Lung (tissue), 12 donors: Measurements from ENCODE around the gene DOCK10. TPM values are rescaled to one million over a fixed set of nuclear protein-coding genes. Genes with fewer than 3 reads are reported as not detected.

Source experiments
- ATAC-seq: fragments of 200-7000 bp; cut with Tn5 transposase; one replicate; pipeline ENCODE4 v1.9.1; 2020; ENCODE audit warnings: moderate number of reproducible peaks; ENCODE audit not compliant: insufficient read depth, low FRiP score
- DNase-seq, 3 donors: peaks; one replicate each; pipeline ENCODE4 v3.0.0-alpha.2; 2013 to 2017
- H3K27ac ChIP-seq, 2 donors: one replicate each; pipeline ENCODE4 v1.5.1; 2013; ENCODE audit warnings: mild to moderate bottlenecking in 2 of 2, moderate library complexity in 2 of 2, control low read depth in 1 of 2, inconsistent platforms in 1 of 2, low read depth in 1 of 2, low read length in 1 of 2
- H3K27me3 ChIP-seq, 3 donors: one replicate each; pipeline ENCODE4 v1.5.1; 2013; ENCODE audit warnings: low read length in 2 of 3; ENCODE audit not compliant: control insufficient read depth in 3 of 3, insufficient read depth in 3 of 3
- H3K36me3 ChIP-seq, 4 donors: one replicate each; pipeline ENCODE4 v1.5.1; 2013; ENCODE audit warnings: low read length in 4 of 4, mild to moderate bottlenecking in 1 of 4, moderate library complexity in 1 of 4; ENCODE audit not compliant: control insufficient read depth in 4 of 4, insufficient read depth in 4 of 4
- H3K4me1 ChIP-seq, 5 donors: one replicate each; pipeline ENCODE4 v1.5.1; 2013; ENCODE audit warnings: low read length in 5 of 5, mild to moderate bottlenecking in 2 of 5, moderate library complexity in 1 of 5; ENCODE audit not compliant: control insufficient read depth in 5 of 5, insufficient read depth in 5 of 5
- H3K4me3 ChIP-seq: one replicate; pipeline ENCODE4 v1.5.1; 2013; ENCODE audit warnings: mild to moderate bottlenecking, control low read depth, moderate library complexity
- H3K9ac ChIP-seq, 2 donors: one replicate each; pipeline ENCODE4 v1.5.1; 2013; ENCODE audit warnings: low read length in 2 of 2, control low read depth in 1 of 2; ENCODE audit not compliant: insufficient read depth in 1 of 2
- H3K9me3 ChIP-seq, 4 donors: one replicate each; pipeline ENCODE4 v1.5.1; 2013; ENCODE audit warnings: low read length in 3 of 4, mild to moderate bottlenecking in 1 of 4, moderate library complexity in 1 of 4; ENCODE audit not compliant: control insufficient read depth in 4 of 4, insufficient read depth in 3 of 4
- CTCF ChIP-seq: IDR thresholded peaks from 2 replicates; pipeline ENCODE4 v1.5.1; 2012; ENCODE audit warnings: mild to moderate bottlenecking; ENCODE audit errors: control extremely low read depth, extremely low read depth
- WGBS, 2 donors: extraction: QIAGEN DNeasy Blood & Tissue Kit; methylation state at CpG; one replicate each; pipeline ENCODE4 v1.1.7; 2013; 5-methylcytosine and 5-hydroxymethylcytosine counted together
- polyA plus RNA-seq, 2 donors: library from polyadenylated mRNA; stranded (reverse); fragments of 200-250 nt; gene quantifications; one replicate each; pipeline ENCODE4 v1.2.1, GENCODE V29; 2013
- total RNA-seq, 2 donors: library from RNA; depleted of rRNA in 1 of 2; stranded (reverse); fragments of >200 nt in 1 of 2; gene quantifications; one replicate each; pipeline ENCODE4 v1.2.1, GENCODE V29; 2014 to 2021
- donor health status: control.
- donor health status: control.
- donor health status: Bipolar disorder and iron deficiency.
- donor health status: healthy.
- donor health status: DM: yes; HTN: yes; CAD: no.

DOCK10 gene
- total and polyA plus RNA-seq, 4 donors: 3.1 to 39.8 (median 18.0) TPM

DNA sequence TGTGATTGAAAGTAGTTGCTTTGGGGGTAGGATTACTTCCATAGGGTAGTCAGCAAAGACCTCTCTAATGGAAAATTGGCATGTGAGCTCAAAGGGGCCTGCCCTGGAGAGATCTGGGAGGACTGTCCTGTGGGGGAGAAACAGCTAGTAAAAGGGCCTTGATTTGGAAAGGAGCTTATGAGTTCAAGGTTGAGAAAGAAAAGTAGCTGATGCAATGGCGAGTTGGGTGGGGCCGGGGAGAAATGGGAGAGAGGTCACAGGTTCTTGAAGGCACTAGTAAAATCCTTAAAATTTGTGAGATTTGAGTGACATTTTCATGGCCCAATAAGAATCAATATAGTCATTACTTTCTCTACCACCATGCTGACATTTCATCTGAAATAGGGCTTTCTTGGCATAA lies 244.1 kb downstream of the DOCK10 start:
- peaks cover 0 to 60% (median 30%) of the 10 kb centered on the region in 4 donors for H3K36me3 ChIP-seq
- H3K27ac ChIP-seq: no peak overlapping the region
- no peak for TF ChIP-seq CTCF
- no peaks in the 10 kb centered on the region for H3K27me3 ChIP-seq
- no peak for DNase-seq
- H3K9ac ChIP-seq: no peak overlapping the region
- 85 to 93% methylated on average over 2 of the region's 2 CpGs for WGBS, 2 donors
- H3K4me1 ChIP-seq: peaks cover 0 to 2% (median 0%) of the 10 kb centered on the region in 5 donors
- no peaks in the 10 kb centered on the region for H3K9me3 ChIP-seq
- no peak overlapping the region for H3K4me3 ChIP-seq
- no peak for ATAC-seq

GRCh38 chr2:224796695-224797305 lies 245.5 kb downstream of the DOCK10 start:
- ATAC-seq: no peak
- 84 to 93% methylated on average over 8 of the region's 8 CpGs for WGBS, 2 donors
- peaks cover 0 to 47% (median 24%) of the 10 kb centered on the region in 4 donors for H3K36me3 ChIP-seq
- DNase-seq: no peak
- no peaks in the 10 kb centered on the region for H3K27me3 ChIP-seq
- no peak for TF ChIP-seq CTCF
- no peak overlapping the region for H3K27ac ChIP-seq
- no peak overlapping the region for H3K9ac ChIP-seq
- no peaks in the 10 kb centered on the region for H3K9me3 ChIP-seq
- H3K4me3 ChIP-seq: no peak overlapping the region
- H3K4me1 ChIP-seq: no peaks in the 10 kb centered on the region

GRCh38 chr2:224793946-224794345 lies 248.3 kb downstream of the DOCK10 start:
- H3K9me3 ChIP-seq: no peaks in the 10 kb centered on the region
- WGBS, 2 donors: 60 to 66% methylated on average over 3 of the region's 3 CpGs
- no peak for DNase-seq
- no peak overlapping the region for H3K27ac ChIP-seq
- no peaks in the 10 kb centered on the region for H3K27me3 ChIP-seq
- no peak for ATAC-seq
- peaks cover 0 to 40% (median 19%) of the 10 kb centered on the region in 4 donors for H3K36me3 ChIP-seq
- no peak for TF ChIP-seq CTCF
- no peaks in the 10 kb centered on the region for H3K4me1 ChIP-seq
- H3K9ac ChIP-seq: no peak overlapping the region
- no peak overlapping the region for H3K4me3 ChIP-seq

DNA sequence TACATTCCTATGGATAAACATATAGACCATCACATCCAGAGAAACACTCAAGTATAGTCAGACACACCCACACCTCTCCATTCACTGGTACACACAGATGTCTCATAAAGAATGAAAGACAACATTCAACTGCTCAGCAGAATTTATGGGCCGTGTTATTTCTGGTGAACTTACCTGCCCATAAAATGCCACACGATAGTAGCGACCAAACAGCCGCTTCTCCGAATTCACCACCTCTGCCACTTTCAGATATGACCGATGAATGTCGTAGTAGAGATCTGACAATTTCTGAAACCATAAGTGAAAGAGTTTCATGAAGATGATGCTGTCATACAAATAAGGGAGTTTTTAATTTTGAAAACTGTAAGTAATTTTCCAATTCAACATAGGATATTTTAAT lies 255.4 kb downstream of the DOCK10 start:
- Histone ChIP-seq H3K27ac (no peak overlapping the region), H3K9me3 (no peaks in the 10 kb centered on the region), H3K9ac (no peak overlapping the region), H3K4me1 (no peaks in the 10 kb centered on the region), H3K36me3 (peaks cover 0 to 44% (median 16%) of the 10 kb centered on the region in 4 donors), H3K4me3 (no peak overlapping the region), H3K27me3 (no peaks in the 10 kb centered on the region)
- WGBS, 2 donors: 95 to 96% methylated on average over 7 of the region's 7 CpGs
- ATAC-seq (no peak), DNase-seq (no peak)
- TF ChIP-seq CTCF: no peak
